Body of pancreas (tissue), 4 donors: ENCODE measurements around the gene H19. TPM values are rescaled to one million over a fixed set of nuclear protein-coding genes. Genes with fewer than 3 reads are reported as not detected.

Source experiments
- ATAC-seq: fragments of 150-250 bp; one replicate; pipeline ENCODE4 v1.9.1; 2016
- DNase-seq, 4 donors: peaks; one replicate each; pipeline ENCODE4 v3.0.0-alpha.2; 2019
- H3K27ac ChIP-seq, 4 donors: fragments of 200-600 bp; sonication (generic); 1 replicate in 3 of 4; 2 replicates in 1 of 4; pipeline versions ENCODE4 v1.5.1 to v1.6.1; 2016 to 2019; ENCODE audit warnings: mild to moderate bottlenecking in 1 of 4, mixed read lengths in 1 of 4, moderate library complexity in 1 of 4
- H3K27me3 ChIP-seq, 2 donors: fragments of 200-600 bp; sonication (generic); one replicate each; pipeline ENCODE4 v1.6.0; 2016; ENCODE audit warnings: mild to moderate bottlenecking in 1 of 2
- H3K36me3 ChIP-seq, 2 donors: fragments of 200-600 bp; sonication (generic); replicated peaks in 1 of 2; 2 replicates each; pipeline ENCODE4 v1.5.1; 2016; ENCODE audit warnings: low read depth in 2 of 2; ENCODE audit not compliant: insufficient read depth in 1 of 2
- H3K4me1 ChIP-seq: fragments of 200-600 bp; sonication (generic); one replicate; pipeline ENCODE4 v1.6.0; 2016
- H3K4me3 ChIP-seq, 2 donors: fragments of 200-600 bp; sonication (generic); 1 replicate in 1 of 2; 2 replicates in 1 of 2; pipeline ENCODE4 v1.5.1; 2016 to 2019
- H3K9me3 ChIP-seq, 3 donors: fragments of 200-600 bp; sonication (generic); 1 replicate in 2 of 3; 2 replicates in 1 of 3; pipeline ENCODE4 v1.5.1; 2016
- POLR2A ChIP-seq, 3 donors: fragments of 450-650 bp; IDR thresholded peaks; one replicate each; pipeline ENCODE4 v1.6.1; 2016; ENCODE audit warnings: antibody characterized with exemption in 3 of 3, mild to moderate bottlenecking in 2 of 3
- WGBS, 2 donors: methylation state at CpG; one replicate each; pipeline ENCODE4 v1.1.5; 2017; 5-methylcytosine and 5-hydroxymethylcytosine counted together
- intact Hi-C: fragments of 100-400 bp; cut with DNase I; formaldehyde crosslinking; loops from one replicate; pipeline ENCODE4 v1.15.1; 2023
- total RNA-seq, 2 donors: library from RNA; depleted of rRNA; stranded (reverse); fragments of >200 nt; gene quantifications; one replicate each; pipeline ENCODE4 v1.1.0, GENCODE V29; 2016
- TF ChIP-seq, protein P1 (sequence below), 7 experiments: fragments of 450-650 bp in 4 of 7; fragments of 200-600 bp in 3 of 7; sonication (generic) in 3 of 7; IDR thresholded peaks; one replicate each; pipeline ENCODE4 v1.5.1; 2016 to 2019; ENCODE audit warnings: antibody characterized with exemption in 7 of 7

H19 gene
- total RNA-seq, 2 donors from 2014 or later, result 151 to 234 TPM

- H3K4me3 ChIP-seq, result no peak overlapping the region
- TF ChIP-seq, protein P1, sequence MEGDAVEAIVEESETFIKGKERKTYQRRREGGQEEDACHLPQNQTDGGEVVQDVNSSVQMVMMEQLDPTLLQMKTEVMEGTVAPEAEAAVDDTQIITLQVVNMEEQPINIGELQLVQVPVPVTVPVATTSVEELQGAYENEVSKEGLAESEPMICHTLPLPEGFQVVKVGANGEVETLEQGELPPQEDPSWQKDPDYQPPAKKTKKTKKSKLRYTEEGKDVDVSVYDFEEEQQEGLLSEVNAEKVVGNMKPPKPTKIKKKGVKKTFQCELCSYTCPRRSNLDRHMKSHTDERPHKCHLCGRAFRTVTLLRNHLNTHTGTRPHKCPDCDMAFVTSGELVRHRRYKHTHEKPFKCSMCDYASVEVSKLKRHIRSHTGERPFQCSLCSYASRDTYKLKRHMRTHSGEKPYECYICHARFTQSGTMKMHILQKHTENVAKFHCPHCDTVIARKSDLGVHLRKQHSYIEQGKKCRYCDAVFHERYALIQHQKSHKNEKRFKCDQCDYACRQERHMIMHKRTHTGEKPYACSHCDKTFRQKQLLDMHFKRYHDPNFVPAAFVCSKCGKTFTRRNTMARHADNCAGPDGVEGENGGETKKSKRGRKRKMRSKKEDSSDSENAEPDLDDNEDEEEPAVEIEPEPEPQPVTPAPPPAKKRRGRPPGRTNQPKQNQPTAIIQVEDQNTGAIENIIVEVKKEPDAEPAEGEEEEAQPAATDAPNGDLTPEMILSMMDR (IDR thresholded peaks at IDR 0.05), result peak in 3 of 7 experiments; percentile 8 to 22 (median 12)
- no peak for TF ChIP-seq POLR2A (IDR thresholded peaks at IDR 0.05)
- no peaks in the 10 kb centered on the region for H3K36me3 ChIP-seq
- no peaks in the 10 kb centered on the region for H3K9me3 ChIP-seq
- no peaks in the 10 kb centered on the region for H3K4me1 ChIP-seq
- H3K27me3 ChIP-seq, result no peaks in the 10 kb centered on the region
- 49% methylated on average over 13 of the region's 23 CpGs; no CpG with 5 or more reads in 1 of the 2 donors for WGBS, 2 donors
- no peak overlapping the region for H3K27ac ChIP-seq
- peak in 2 of 4 donors; percentile 23 to 31 for DNase-seq
- intact Hi-C loops, result no loop called here
- ATAC-seq, result peak; percentile 78
Observed at GRCh38 chr11:1953489-1954266, 44.0 kb downstream of the H19 start.

DNA sequence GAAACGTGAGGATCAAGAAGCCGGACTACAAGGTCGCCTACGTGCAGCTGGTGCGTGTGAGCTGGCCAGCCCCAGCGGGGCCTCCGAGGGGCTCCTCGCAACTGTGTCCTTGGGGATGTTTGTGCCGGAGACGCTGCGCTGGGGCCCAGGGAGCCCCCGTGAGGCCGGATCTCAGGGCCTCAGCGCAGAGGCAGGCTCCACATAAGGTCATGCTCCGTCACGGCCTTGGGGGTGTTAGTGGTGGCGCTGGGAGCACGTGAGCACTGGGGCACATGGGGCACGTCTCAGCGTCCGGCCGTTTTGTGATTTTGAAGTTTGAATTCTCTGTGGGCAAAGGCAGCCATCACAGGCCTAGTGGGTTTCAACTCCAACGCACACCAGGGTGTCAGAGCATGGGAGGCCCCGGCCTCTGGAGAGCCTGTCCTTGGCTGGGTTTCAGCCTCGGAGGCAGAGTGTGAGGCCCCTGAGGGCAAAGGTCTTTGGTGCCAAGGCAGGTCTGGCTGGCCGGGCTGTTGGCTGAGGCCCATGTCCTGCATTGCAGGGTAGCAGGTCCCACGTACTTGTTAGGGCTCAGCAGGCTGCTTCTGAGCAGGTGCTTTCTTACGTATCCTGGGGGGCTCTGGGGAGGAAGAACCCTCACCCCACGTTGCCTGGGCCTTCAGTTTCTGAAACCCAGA, 44.7 kb downstream of the H19 start:
- H3K36me3 ChIP-seq, result no peaks in the 10 kb centered on the region
- no peak overlapping the region for H3K4me3 ChIP-seq
- DNase-seq, result peak in 1 of 4 donors; percentile 8
- H3K27me3 ChIP-seq, result no peaks in the 10 kb centered on the region
- no peak overlapping the region for H3K27ac ChIP-seq
- TF ChIP-seq POLR2A (IDR thresholded peaks at IDR 0.05), result no peak
- TF ChIP-seq, protein P1 (IDR thresholded peaks at IDR 0.05), result no peak
- no peak for ATAC-seq
- intact Hi-C loops, result no loop called here
- H3K4me1 ChIP-seq, result no peaks in the 10 kb centered on the region
- no peaks in the 10 kb centered on the region for H3K9me3 ChIP-seq
- 20 to 23% methylated on average over 1 to 2 of the region's 29 CpGs for WGBS, 2 donors

DNA sequence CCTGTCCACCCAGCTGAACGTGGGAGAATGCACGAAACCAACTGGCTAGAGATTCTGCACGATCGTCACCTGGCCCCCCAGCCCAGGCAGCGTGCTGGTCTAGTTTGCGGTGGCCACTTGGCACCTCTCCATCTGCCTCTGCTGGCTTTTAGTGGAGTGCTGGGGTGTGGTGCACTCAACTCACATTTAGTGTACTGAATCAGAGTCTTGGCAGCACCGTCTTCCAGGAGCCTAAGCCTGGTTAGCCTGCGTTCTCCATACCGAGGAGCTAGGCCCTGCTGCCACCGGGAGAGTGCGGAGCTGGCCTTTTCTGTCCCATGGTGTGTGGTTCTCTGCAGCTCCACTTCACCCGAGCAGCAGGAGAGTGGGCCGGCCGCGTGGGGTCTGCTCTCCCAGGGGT, 47.7 kb downstream of the H19 start:
- ATAC-seq (no peak), DNase-seq (no peak)
- TF ChIP-seq, protein P1 (IDR thresholded peaks at IDR 0.05), result no peak
- TF ChIP-seq POLR2A (IDR thresholded peaks at IDR 0.05), result no peak
- H3K9me3 ChIP-seq, result no peaks in the 10 kb centered on the region
- no CpG with 5 or more reads among the region's 15 CpGs for WGBS, 2 donors
- intact Hi-C loops, result no loop called here
- H3K36me3 ChIP-seq, result no peaks in the 10 kb centered on the region
- H3K4me1 ChIP-seq, result no peaks in the 10 kb centered on the region
- H3K4me3 ChIP-seq, result no peak overlapping the region
- H3K27me3 ChIP-seq, result no peaks in the 10 kb centered on the region
- H3K27ac ChIP-seq, result no peak overlapping the region

DNA sequence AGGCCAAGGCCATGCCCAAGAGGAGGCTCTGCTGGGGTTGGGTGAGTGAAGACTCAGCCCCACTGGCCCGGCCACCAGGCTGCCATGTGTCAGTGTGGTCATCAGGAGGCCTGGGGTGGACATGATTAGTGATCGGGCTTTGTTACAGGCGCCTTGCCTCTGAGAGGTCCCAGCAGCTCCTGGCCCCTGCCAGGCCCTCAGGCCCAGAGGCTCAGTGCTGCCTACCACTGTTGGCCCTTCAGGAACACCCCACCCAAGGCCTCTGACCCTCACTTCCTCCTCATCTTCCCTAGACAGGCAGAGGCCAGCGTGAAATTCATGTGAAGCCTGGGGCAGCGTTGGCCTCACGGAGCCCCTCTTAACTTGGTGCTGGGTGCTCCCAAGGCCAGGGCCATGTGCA, 48.3 kb downstream of the H19 start:
- DNase-seq (no peak), ATAC-seq (no peak)
- no CpG with 5 or more reads among the region's 6 CpGs for WGBS, 2 donors
- Histone ChIP-seq H3K36me3 (no peaks in the 10 kb centered on the region), H3K4me1 (no peaks in the 10 kb centered on the region), H3K27ac (no peak overlapping the region), H3K4me3 (no peak overlapping the region), H3K9me3 (no peaks in the 10 kb centered on the region), H3K27me3 (no peaks in the 10 kb centered on the region)
- TF ChIP-seq, protein P1 (IDR thresholded peaks at IDR 0.05), result no peak
- TF ChIP-seq POLR2A (IDR thresholded peaks at IDR 0.05), result no peak
- intact Hi-C loops, result no loop called here
